Thyroid gland (tissue), 4 donors: Measurements from ENCODE around the gene NUB1.

Experiments used
- CTCF ChIP-seq, 6 experiments: fragments of 200-600 bp in 3 of 6; fragments of 450-650 bp in 3 of 6; sonication (generic) in 3 of 6; IDR thresholded peaks; one replicate each; pipeline ENCODE4 v1.5.1; 2016 to 2019; ENCODE audit warnings: antibody characterized with exemption in 6 of 6, mild to moderate bottlenecking in 2 of 6, inconsistent platforms in 1 of 6, moderate library complexity in 1 of 6
- POLR2A ChIP-seq, 2 donors: fragments of 450-650 bp; IDR thresholded peaks; one replicate each; pipeline ENCODE4 v1.6.1; 2017; ENCODE audit warnings: antibody characterized with exemption in 2 of 2, mild to moderate bottlenecking in 2 of 2, moderate library complexity in 1 of 2

- TF ChIP-seq CTCF (IDR thresholded peaks at IDR 0.05) (no peak), POLR2A (IDR thresholded peaks at IDR 0.05) (no peak)
Measured at GRCh38 chr7:151345576-151346469, 4.2 kb downstream of the NUB1 start.
